SK-N-SH treated with all-trans-retinoic acid at 6 μM for 48 hours (cell line): ENCODE data around the gene AVPI1.

ENCODE experiments used
- ATAC-seq: fragments of 200-7000 bp; cut with Tn5 transposase; 3 replicates; pipeline ENCODE4 v1.9.1; 2020; ENCODE audit warnings: mild to moderate bottlenecking, moderate library complexity
- ARNTL ChIP-seq: fragments of 450-650 bp; formaldehyde crosslinking; IDR thresholded peaks from 2 replicates; pipeline ENCODE4 v1.5.0; 2020; ENCODE audit warnings: low read depth, mild to moderate bottlenecking, moderate library complexity, borderline replicate concordance
- BACH2 ChIP-seq: fragments of 250-450 bp; sonication (Bioruptor Pico); IDR thresholded peaks from 2 replicates; pipeline ENCODE4 v1.9.0; 2021; ENCODE audit warnings: mild to moderate bottlenecking, borderline replicate concordance
- CREB5 ChIP-seq: fragments of 250-450 bp; sonication (Bioruptor Pico); IDR thresholded peaks from 2 replicates; pipeline ENCODE4 v1.5.1; 2020; ENCODE audit warnings: low read depth, mild to moderate bottlenecking, moderate library complexity
- CSDC2 ChIP-seq: fragments of 250-450 bp; sonication (Bioruptor Pico); IDR thresholded peaks from 2 replicates; pipeline ENCODE4 v1.5.0; 2020; ENCODE audit warnings: mild to moderate bottlenecking, moderate library complexity
- CSRNP3 ChIP-seq: fragments of 250-450 bp; sonication (Bioruptor Pico); IDR thresholded peaks from 2 replicates; pipeline ENCODE4 v1.5.1; 2021; ENCODE audit warnings: mild to moderate bottlenecking, moderate library complexity
- GLIS3 ChIP-seq: fragments of 250-450 bp; sonication (Bioruptor Pico); IDR thresholded peaks from 2 replicates; pipeline ENCODE4 v1.5.0; 2020; ENCODE audit warnings: mild to moderate bottlenecking, moderate library complexity
- ISL1 ChIP-seq: fragments of 250-450 bp; sonication (Bioruptor Pico); IDR thresholded peaks from 2 replicates; pipeline ENCODE4 v2.1.2; 2022; ENCODE audit warnings: mild to moderate bottlenecking, moderate library complexity
- OSR1 ChIP-seq: fragments of 250-450 bp; sonication (Bioruptor Pico); IDR thresholded peaks from 2 replicates; pipeline ENCODE4 v1.8.0; 2022; ENCODE audit warnings: moderate library complexity, mild to moderate bottlenecking, inconsistent platforms
- PATZ1 ChIP-seq: fragments of 250-450 bp; sonication (Bioruptor Pico); IDR thresholded peaks from 2 replicates; pipeline ENCODE4 v1.8.0; 2020; ENCODE audit warnings: mild to moderate bottlenecking, moderate library complexity, borderline replicate concordance
- POU6F1 ChIP-seq: fragments of 250-450 bp; sonication (Bioruptor Pico); IDR thresholded peaks from 2 replicates; pipeline ENCODE4 v1.8.0; 2021; ENCODE audit warnings: low read depth, mild to moderate bottlenecking, moderate library complexity, borderline replicate concordance
- PPARA ChIP-seq: fragments of 250-450 bp; sonication (Bioruptor Pico); IDR thresholded peaks from 2 replicates; pipeline ENCODE4 v1.5.0; 2020; ENCODE audit warnings: mild to moderate bottlenecking, borderline replicate concordance
- RARB ChIP-seq: fragments of 250-450 bp; sonication (Bioruptor Pico); IDR thresholded peaks from 2 replicates; pipeline ENCODE4 v1.8.0; 2021; ENCODE audit warnings: mild to moderate bottlenecking, moderate library complexity
- TSHZ2 ChIP-seq: fragments of 250-450 bp; sonication (Bioruptor Pico); IDR thresholded peaks from 2 replicates; pipeline ENCODE4 v1.5.0; 2020; ENCODE audit warnings: mild to moderate bottlenecking, moderate library complexity
- ZC3H10 ChIP-seq: fragments of 250-450 bp; sonication (Bioruptor Pico); IDR thresholded peaks from 2 replicates; pipeline ENCODE4 v1.5.1; 2021; ENCODE audit warnings: mild to moderate bottlenecking, moderate library complexity
- ZFP3 ChIP-seq: fragments of 250-450 bp; sonication (Bioruptor Pico); IDR thresholded peaks from 2 replicates; pipeline ENCODE4 v1.5.0; 2020; ENCODE audit warnings: mild to moderate bottlenecking, moderate library complexity
- ZFP30 ChIP-seq: fragments of 450-650 bp; formaldehyde crosslinking; IDR thresholded peaks from 2 replicates; pipeline ENCODE4 v1.5.0; 2022; ENCODE audit warnings: mild to moderate bottlenecking, moderate library complexity
- ZNF565 ChIP-seq: fragments of 450-650 bp; formaldehyde crosslinking; conservative IDR thresholded peaks from 2 replicates; pipeline ENCODE4 v1.5.0; 2020; ENCODE audit warnings: low read depth, mild to moderate bottlenecking, moderate library complexity
- ZNF70 ChIP-seq: fragments of 450-650 bp; formaldehyde crosslinking; IDR thresholded peaks from 2 replicates; pipeline ENCODE4 v1.5.0; 2020; ENCODE audit warnings: mild to moderate bottlenecking, moderate library complexity
- ZNF8 ChIP-seq: fragments of 450-650 bp; formaldehyde crosslinking; IDR thresholded peaks from 2 replicates; pipeline ENCODE4 v1.5.0; 2020; ENCODE audit warnings: mild to moderate bottlenecking, moderate library complexity

Gene AVPI1

GRCh38 chr10:97666992-97667391, 20.0 kb downstream of the AVPI1 start:
- no peak for ATAC-seq
- TF ChIP-seq POU6F1 (no peak), RARB (CRISPR knock-in tag) (no peak), ZFP3 (CRISPR knock-in tag) (no peak), BACH2 (CRISPR knock-in tag) (no peak), PATZ1 (no peak), TSHZ2 (CRISPR knock-in tag) (no peak), ZC3H10 (CRISPR knock-in tag) (no peak), OSR1 (CRISPR knock-in tag) (no peak), CSRNP3 (CRISPR knock-in tag) (no peak), ZNF565 (CRISPR knock-in tag) (no peak)

GRCh38 chr10:97664282-97664850, 22.7 kb downstream of the AVPI1 start:
- ATAC-seq, result no peak

More at GRCh38 chr10:97664282-97664850, 22.7 kb downstream of the AVPI1 start:
- no peak for TF ChIP-seq ARNTL (CRISPR knock-in tag)
- no peak for TF ChIP-seq BACH2 (CRISPR knock-in tag)
- TF ChIP-seq CREB5, result no peak
- TF ChIP-seq ZNF565 (CRISPR knock-in tag), result no peak
- no peak for TF ChIP-seq RARB (CRISPR knock-in tag)
- no peak for TF ChIP-seq CSDC2 (CRISPR knock-in tag)
- TF ChIP-seq ISL1 (CRISPR knock-in tag), result no peak
- TF ChIP-seq ZFP3 (CRISPR knock-in tag), result no peak
- TF ChIP-seq POU6F1, result no peak
- TF ChIP-seq GLIS3 (CRISPR knock-in tag), result no peak
- no peak for TF ChIP-seq ZFP30 (CRISPR knock-in tag)
- TF ChIP-seq PPARA, result no peak
- TF ChIP-seq CSRNP3 (CRISPR knock-in tag), result no peak
- TF ChIP-seq ZNF70 (CRISPR knock-in tag), result no peak
- no peak for TF ChIP-seq TSHZ2 (CRISPR knock-in tag)
- TF ChIP-seq ZNF8 (CRISPR knock-in tag), result no peak
- TF ChIP-seq, all 23 proteins: peak for 0
